LoVo (cell line): Measurements from ENCODE around the gene TCF19.
A peak's percentile ranks its signal among the peaks of the same experiment; 100 is the strongest.
"Not testable (repeated sequence)": the region's sequence is repeated elsewhere in the genome, so short reads cannot be mapped to it uniquely, and the experiment has no call there.

Experiments
- DNase-seq: peaks from one replicate; pipeline ENCODE4 v3.0.0-alpha.2; 2016; ENCODE audit warnings: low spot score

The TCF19 gene

GRCh38 chr6:31162463-31163165, 4.2 kb downstream of the TCF19 start:
- DNase-seq, result no peak

GRCh38 chr6:31163922-31164321, 5.5 kb downstream of the TCF19 start:
- no peak for DNase-seq

- not testable (repeated sequence) for DNase-seq
Observed at GRCh38 chr6:31164475-31165063, 6.2 kb downstream of the TCF19 start.

- not testable (repeated sequence) for DNase-seq
Observed at GRCh38 chr6:31165064-31165832, 6.9 kb downstream of the TCF19 start.

GRCh38 chr6:31165986-31166385, 7.6 kb downstream of the TCF19 start:
- no peak for DNase-seq

- no peak for DNase-seq
Observed at GRCh38 chr6:31168606-31169005, 10.2 kb downstream of the TCF19 start.

GRCh38 chr6:31169123-31169857, 10.9 kb downstream of the TCF19 start:
- DNase-seq, result no peak

- not testable (repeated sequence) for DNase-seq
Observed at GRCh38 chr6:31169858-31170599, 11.6 kb downstream of the TCF19 start.

- no peak for DNase-seq
Observed at GRCh38 chr6:31170600-31170881, 12.2 kb downstream of the TCF19 start, which contains the start of gene POU5F1. POU5F1 (minus strand) TSS chr6:31170682; CDS start chr6:31170620, 62 bp downstream.

GRCh38 chr6:31170987-31171671, 12.7 kb downstream of the TCF19 start:
- no peak for DNase-seq

- no peak for DNase-seq
Observed at GRCh38 chr6:31171931-31172905, 13.8 kb downstream of the TCF19 start.

GRCh38 chr6:31172973-31173384, 14.6 kb downstream of the TCF19 start:
- DNase-seq, result no peak

GRCh38 chr6:31173406-31173805, 15.0 kb downstream of the TCF19 start:
- DNase-seq, result no peak

- no peak for DNase-seq
Observed at GRCh38 chr6:31174378-31174777, 16.0 kb downstream of the TCF19 start.

GRCh38 chr6:31175971-31176370, 17.6 kb downstream of the TCF19 start:
- no peak for DNase-seq

- peak; percentile 55 for DNase-seq
Observed at GRCh38 chr6:31178143-31179041, 20.0 kb downstream of the TCF19 start.

GRCh38 chr6:31179042-31179386, 20.6 kb downstream of the TCF19 start:
- DNase-seq, result peak; percentile 15

- DNase-seq, result no peak
Observed at GRCh38 chr6:31179896-31180295, 21.5 kb downstream of the TCF19 start.

- no peak for DNase-seq
Observed at GRCh38 chr6:31180500-31180899, 22.1 kb downstream of the TCF19 start.
